RWPE2 (cell line): ENCODE measurements around the gene ELFN1.

Experiments
- ATAC-seq: fragments of 200-7000 bp; cut with Tn5 transposase; 3 replicates; pipeline ENCODE4 v1.9.1; 2021; ENCODE audit warnings: low read depth
- DNase-seq: peaks from one replicate; pipeline ENCODE4 v3.0.0-alpha.2; 2020; ENCODE audit warnings: low spot score
- H3K27ac ChIP-seq: fragments of 450-650 bp; 2 replicates; pipeline ENCODE4 v1.5.1; 2017; ENCODE audit warnings: mild to moderate bottlenecking; ENCODE audit not compliant: poor library complexity, severe bottlenecking
- H3K27me3 ChIP-seq: fragments of 250-450 bp; sonication (Bioruptor Pico); 2 replicates; pipeline ENCODE4 v1.5.1; 2021; ENCODE audit warnings: mild to moderate bottlenecking, moderate library complexity; ENCODE audit not compliant: insufficient read depth, poor library complexity, severe bottlenecking
- H3K36me3 ChIP-seq: fragments of 250-450 bp; sonication (Bioruptor Pico); 2 replicates; pipeline ENCODE4 v1.5.1; 2020; ENCODE audit warnings: low read depth, mild to moderate bottlenecking, moderate library complexity
- H3K4me1 ChIP-seq: fragments of 250-450 bp; sonication (Bioruptor Pico); 2 replicates; pipeline ENCODE4 v1.5.1; 2021; ENCODE audit warnings: mild to moderate bottlenecking, moderate library complexity; ENCODE audit not compliant: insufficient read depth, poor library complexity, severe bottlenecking
- H3K4me3 ChIP-seq: fragments of 250-450 bp; sonication (Bioruptor Pico); 2 replicates; pipeline ENCODE4 v1.5.1; 2021; ENCODE audit warnings: mild to moderate bottlenecking, moderate library complexity; ENCODE audit not compliant: severe bottlenecking
- H3K9me3 ChIP-seq: fragments of 250-450 bp; sonication (Bioruptor Pico); 2 replicates; pipeline ENCODE4 v1.5.1; 2021; ENCODE audit warnings: mild to moderate bottlenecking, moderate library complexity; ENCODE audit not compliant: severe bottlenecking
- TF ChIP-seq, protein P1 (sequence below): fragments of 450-650 bp; IDR thresholded peaks from one replicate; pipeline ENCODE4 v1.5.1; 2017; ENCODE audit warnings: mild to moderate bottlenecking, moderate library complexity; ENCODE audit not compliant: poor library complexity, severe bottlenecking

The ELFN1 gene

DNA sequence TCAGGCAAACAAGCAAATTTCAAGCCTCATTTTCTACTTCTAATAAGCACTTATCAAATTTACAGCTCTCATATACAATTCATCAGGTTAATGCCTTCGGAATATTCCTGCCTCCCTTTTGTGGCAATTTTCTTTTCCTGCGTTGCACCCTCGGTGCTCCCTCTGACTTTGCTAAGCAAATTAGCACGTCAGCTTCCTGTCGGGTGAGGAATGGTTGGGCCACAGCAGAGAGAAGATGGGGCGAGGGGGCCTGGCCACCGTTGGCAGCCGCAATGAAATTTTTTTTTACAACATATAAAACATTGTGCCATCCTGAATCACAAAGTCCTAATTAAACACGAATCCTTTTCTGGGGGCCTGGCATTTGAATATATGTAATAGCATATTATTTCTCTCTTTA lies 28.1 kb downstream of the ELFN1 start:
- Histone ChIP-seq H3K36me3 (no peaks in the 10 kb centered on the region), H3K4me1 (no peaks in the 10 kb centered on the region), H3K27me3 (no peaks in the 10 kb centered on the region), H3K27ac (no peak overlapping the region), H3K9me3 (no peaks in the 10 kb centered on the region), H3K4me3 (no peak overlapping the region)
- ATAC-seq (no peak), DNase-seq (no peak)
- TF ChIP-seq, protein P1, sequence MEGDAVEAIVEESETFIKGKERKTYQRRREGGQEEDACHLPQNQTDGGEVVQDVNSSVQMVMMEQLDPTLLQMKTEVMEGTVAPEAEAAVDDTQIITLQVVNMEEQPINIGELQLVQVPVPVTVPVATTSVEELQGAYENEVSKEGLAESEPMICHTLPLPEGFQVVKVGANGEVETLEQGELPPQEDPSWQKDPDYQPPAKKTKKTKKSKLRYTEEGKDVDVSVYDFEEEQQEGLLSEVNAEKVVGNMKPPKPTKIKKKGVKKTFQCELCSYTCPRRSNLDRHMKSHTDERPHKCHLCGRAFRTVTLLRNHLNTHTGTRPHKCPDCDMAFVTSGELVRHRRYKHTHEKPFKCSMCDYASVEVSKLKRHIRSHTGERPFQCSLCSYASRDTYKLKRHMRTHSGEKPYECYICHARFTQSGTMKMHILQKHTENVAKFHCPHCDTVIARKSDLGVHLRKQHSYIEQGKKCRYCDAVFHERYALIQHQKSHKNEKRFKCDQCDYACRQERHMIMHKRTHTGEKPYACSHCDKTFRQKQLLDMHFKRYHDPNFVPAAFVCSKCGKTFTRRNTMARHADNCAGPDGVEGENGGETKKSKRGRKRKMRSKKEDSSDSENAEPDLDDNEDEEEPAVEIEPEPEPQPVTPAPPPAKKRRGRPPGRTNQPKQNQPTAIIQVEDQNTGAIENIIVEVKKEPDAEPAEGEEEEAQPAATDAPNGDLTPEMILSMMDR, result no peak

DNA sequence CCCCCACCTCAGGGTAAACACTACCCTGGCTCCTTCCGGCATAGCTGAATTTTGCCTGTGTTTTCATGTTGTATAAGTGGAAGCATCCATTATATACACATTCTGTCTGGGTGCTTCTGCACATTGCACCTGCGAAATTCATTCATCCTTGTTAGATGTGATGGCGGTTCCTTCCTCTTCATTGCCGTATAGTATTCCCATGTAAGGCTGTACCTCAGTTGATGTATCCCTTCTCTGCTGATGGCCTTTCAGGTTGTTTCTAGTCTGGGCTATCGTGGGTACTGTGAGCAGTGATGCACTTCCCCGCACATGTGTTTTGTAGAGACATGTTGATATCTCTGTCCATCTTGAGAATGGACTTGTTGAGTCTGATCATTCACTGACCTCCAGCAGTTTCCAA lies 28.9 kb downstream of the ELFN1 start:
- TF ChIP-seq, protein P1, result no peak
- Histone ChIP-seq H3K27ac (no peak overlapping the region), H3K9me3 (no peaks in the 10 kb centered on the region), H3K36me3 (no peaks in the 10 kb centered on the region), H3K27me3 (no peaks in the 10 kb centered on the region), H3K4me1 (no peaks in the 10 kb centered on the region), H3K4me3 (no peak overlapping the region)
- no peak for ATAC-seq
- no peak for DNase-seq

DNA sequence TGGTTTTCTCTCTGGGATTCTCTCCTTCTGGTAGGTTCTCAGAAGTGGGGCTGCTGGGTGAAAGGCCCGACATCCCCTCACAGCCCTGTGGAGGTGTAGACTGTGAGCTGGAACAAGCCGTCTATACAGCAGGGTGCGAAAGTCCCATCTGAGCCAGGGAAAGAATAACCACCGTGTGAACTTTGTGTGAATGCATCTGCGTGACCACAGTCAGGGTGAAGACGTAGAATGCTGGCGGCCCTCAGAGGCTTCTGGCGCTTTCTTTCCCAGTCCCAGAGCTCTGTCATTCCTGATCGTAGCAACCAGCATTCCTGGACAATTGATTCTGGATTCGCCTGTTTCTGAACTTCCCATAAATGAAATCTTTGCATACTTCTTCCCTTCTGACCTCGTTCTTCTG lies 30.0 kb downstream of the ELFN1 start:
- no peak for ATAC-seq
- H3K4me3 ChIP-seq, result no peak overlapping the region
- DNase-seq, result no peak
- no peaks in the 10 kb centered on the region for H3K27me3 ChIP-seq
- TF ChIP-seq, protein P1, result no peak
- no peaks in the 10 kb centered on the region for H3K36me3 ChIP-seq
- no peaks in the 10 kb centered on the region for H3K9me3 ChIP-seq
- H3K4me1 ChIP-seq, result no peaks in the 10 kb centered on the region
- no peak overlapping the region for H3K27ac ChIP-seq

DNA sequence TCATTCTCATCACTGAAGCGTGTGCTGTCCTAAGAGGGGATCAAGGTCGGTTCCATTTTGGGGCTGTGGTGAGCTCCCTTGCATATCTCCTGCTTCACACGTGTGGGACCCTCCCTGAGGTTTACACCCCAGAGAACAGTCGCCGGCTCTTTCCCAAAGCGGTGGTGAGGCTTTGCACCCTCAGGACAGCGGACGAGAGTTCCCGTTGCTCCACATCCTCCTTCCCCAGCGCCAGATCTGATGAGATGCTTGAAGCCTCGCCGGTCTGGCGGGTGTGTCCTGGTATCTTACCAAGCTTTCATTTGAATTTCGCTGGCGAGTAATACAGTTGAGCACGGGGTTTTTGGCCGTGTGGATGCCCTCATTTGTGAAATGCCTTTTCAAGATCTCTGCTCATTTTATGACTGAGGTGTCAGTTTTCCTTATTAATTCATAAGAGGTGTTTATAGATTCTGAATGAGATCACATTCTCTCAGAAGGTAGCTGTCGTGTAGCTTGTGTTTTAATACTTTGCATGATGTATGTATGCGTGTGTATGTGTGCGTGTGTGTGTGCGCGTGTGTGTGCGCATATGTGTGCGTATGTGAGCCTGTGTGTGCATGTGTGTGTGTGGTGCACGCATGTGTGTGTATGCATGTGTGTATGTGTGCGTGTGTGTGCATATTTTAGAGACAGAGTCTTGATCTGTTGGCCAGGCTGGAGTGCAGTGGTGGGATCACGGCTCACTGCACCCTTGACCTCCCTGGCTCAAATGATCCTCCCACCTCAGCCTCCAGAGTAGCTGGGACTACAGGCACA lies 30.7 kb downstream of the ELFN1 start:
- H3K4me1 ChIP-seq, result no peaks in the 10 kb centered on the region
- no peaks in the 10 kb centered on the region for H3K36me3 ChIP-seq
- TF ChIP-seq, protein P1, result no peak
- ATAC-seq, result no peak
- no peaks in the 10 kb centered on the region for H3K27me3 ChIP-seq
- H3K4me3 ChIP-seq, result no peak overlapping the region
- H3K27ac ChIP-seq, result no peak overlapping the region
- no peak for DNase-seq
- H3K9me3 ChIP-seq, result no peaks in the 10 kb centered on the region

DNA sequence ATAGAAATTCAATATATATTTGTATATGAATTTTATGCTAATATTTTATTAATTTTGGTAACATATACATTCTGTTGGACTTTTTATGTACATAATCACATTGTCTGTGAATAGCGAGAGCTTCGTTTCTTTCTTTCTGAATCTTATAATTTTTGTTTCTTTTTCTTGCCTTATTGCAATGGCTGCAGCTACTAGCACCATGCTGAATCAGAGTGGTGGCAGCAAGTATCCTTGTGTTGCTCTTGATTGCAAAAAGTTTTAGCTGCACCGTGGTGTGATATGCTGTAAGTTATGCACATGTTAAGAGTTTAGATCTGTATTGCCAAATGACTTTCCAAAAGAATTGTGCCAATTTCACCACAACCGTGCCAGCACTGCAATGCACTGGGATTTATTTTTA lies 32.6 kb downstream of the ELFN1 start:
- no peak overlapping the region for H3K4me3 ChIP-seq
- no peaks in the 10 kb centered on the region for H3K9me3 ChIP-seq
- H3K27ac ChIP-seq, result no peak overlapping the region
- H3K4me1 ChIP-seq, result no peaks in the 10 kb centered on the region
- no peaks in the 10 kb centered on the region for H3K27me3 ChIP-seq
- no peaks in the 10 kb centered on the region for H3K36me3 ChIP-seq
- TF ChIP-seq, protein P1, result no peak
- DNase-seq (no peak), ATAC-seq (no peak)
